ENCODE measurements around the gene MEI1. TPM values are rescaled to one million over a fixed set of nuclear protein-coding genes. Genes with fewer than 3 reads are reported as not detected.

The MEI1 gene
- total and polyA plus RNA-seq, 8 donors: 0.15 to 2.3 (median 0.35) TPM; not detected in 1

- 81 to 90% methylated on average over 6 of the region's 6 CpGs for WGBS, 2 donors
Measured at GRCh38 chr22:41827671-41828070, 128.4 kb downstream of the MEI1 start.

GRCh38 chr22:41828516-41828915 lies 129.2 kb downstream of the MEI1 start:
- TF ChIP-seq, protein P1, sequence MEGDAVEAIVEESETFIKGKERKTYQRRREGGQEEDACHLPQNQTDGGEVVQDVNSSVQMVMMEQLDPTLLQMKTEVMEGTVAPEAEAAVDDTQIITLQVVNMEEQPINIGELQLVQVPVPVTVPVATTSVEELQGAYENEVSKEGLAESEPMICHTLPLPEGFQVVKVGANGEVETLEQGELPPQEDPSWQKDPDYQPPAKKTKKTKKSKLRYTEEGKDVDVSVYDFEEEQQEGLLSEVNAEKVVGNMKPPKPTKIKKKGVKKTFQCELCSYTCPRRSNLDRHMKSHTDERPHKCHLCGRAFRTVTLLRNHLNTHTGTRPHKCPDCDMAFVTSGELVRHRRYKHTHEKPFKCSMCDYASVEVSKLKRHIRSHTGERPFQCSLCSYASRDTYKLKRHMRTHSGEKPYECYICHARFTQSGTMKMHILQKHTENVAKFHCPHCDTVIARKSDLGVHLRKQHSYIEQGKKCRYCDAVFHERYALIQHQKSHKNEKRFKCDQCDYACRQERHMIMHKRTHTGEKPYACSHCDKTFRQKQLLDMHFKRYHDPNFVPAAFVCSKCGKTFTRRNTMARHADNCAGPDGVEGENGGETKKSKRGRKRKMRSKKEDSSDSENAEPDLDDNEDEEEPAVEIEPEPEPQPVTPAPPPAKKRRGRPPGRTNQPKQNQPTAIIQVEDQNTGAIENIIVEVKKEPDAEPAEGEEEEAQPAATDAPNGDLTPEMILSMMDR (IDR thresholded peaks at IDR 0.05): no peak
- Histone ChIP-seq H3K27me3 (no peaks in the 10 kb centered on the region), H3K36me3 (no peaks in the 10 kb centered on the region), H3K4me1 (peaks cover 7 to 13% (median 9%) of the 10 kb centered on the region in 3 donors), H3K4me3 (no peak overlapping the region), H3K9me3 (no peaks in the 10 kb centered on the region), H3K27ac (peak overlapping the region in 1 of 4 donors; percentile 57)
- ATAC-seq: no peak
- WGBS, 2 donors: 62 to 70% methylated on average over 4 of the region's 4 CpGs
- intact Hi-C loops (cut with DNase I): loop anchor here in 2 of 3 donors (5.0 to 10.0 kb wide), 2 partner anchors 114 to 116 kb away; partner anchors contain the start of gene CENPM (in 1 of the 2)
- DNase-seq: peak in 1 of 6 donors; percentile 31
- no peak for FAIRE-seq

More at GRCh38 chr22:41827671-41828070, 128.4 kb downstream of the MEI1 start:
- Histone ChIP-seq H3K9me3 (no peaks in the 10 kb centered on the region), H3K4me1 (peaks cover 7 to 13% (median 9%) of the 10 kb centered on the region in 3 donors), H3K4me3 (no peak overlapping the region), H3K27ac (peak overlapping the region in 1 of 4 donors; percentile 57), H3K36me3 (no peaks in the 10 kb centered on the region), H3K27me3 (no peaks in the 10 kb centered on the region)
- DNase-seq (no peak), FAIRE-seq (no peak), ATAC-seq (no peak)
- intact Hi-C loops (cut with DNase I): loop anchor here in 2 of 3 donors (5.0 to 10.0 kb wide), 2 partner anchors 115 to 117 kb away; partner anchors contain the start of gene CENPM (in 1 of the 2)
- TF ChIP-seq, protein P1 (IDR thresholded peaks at IDR 0.05): no peak

- 96 to 98% methylated on average over 3 of the region's 3 CpGs for WGBS, 2 donors
- Histone ChIP-seq H3K27ac (no peak overlapping the region), H3K9me3 (no peaks in the 10 kb centered on the region), H3K36me3 (no peaks in the 10 kb centered on the region), H3K4me1 (peaks cover 10 to 16% (median 13%) of the 10 kb centered on the region in 3 donors), H3K27me3 (no peaks in the 10 kb centered on the region), H3K4me3 (no peak overlapping the region)
- DNase-seq (no peak), FAIRE-seq (no peak), ATAC-seq (no peak)
- intact Hi-C loops (cut with DNase I): no loop called here
- TF ChIP-seq, protein P1 (IDR thresholded peaks at IDR 0.05): no peak
Measured at GRCh38 chr22:41830174-41830573, 130.9 kb downstream of the MEI1 start.

DNA sequence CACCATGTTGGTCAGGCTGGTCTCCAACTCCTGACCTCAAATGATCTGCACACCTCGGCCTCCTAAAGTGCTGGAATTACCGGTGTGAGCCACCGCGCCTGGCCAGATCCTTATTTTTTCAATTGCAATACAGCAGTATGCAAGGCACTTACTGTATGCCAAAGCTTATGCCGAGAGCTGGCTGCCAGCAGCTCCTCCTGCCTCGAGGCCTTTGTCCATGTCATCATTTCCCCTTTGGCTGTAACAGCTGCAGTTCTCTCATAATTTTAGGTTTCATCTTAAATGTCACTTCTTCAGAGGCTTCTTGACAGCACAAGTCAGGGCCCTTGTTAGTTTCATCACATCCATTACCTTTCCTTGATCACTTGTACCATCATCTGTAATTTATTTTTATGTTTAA lies 132.1 kb downstream of the MEI1 start:
- TF ChIP-seq, protein P1 (IDR thresholded peaks at IDR 0.05): no peak
- DNase-seq (no peak), FAIRE-seq (no peak), ATAC-seq (no peak)
- no peaks in the 10 kb centered on the region for H3K9me3 ChIP-seq
- H3K36me3 ChIP-seq: no peaks in the 10 kb centered on the region
- no peaks in the 10 kb centered on the region for H3K27me3 ChIP-seq
- peaks cover 8 to 9% (median 8%) of the 10 kb centered on the region in 3 donors for H3K4me1 ChIP-seq
- H3K4me3 ChIP-seq: no peak overlapping the region
- peak overlapping the region in 1 of 4 donors; percentile 96 for H3K27ac ChIP-seq
- WGBS, 2 donors: 74 to 78% methylated on average over 6 of the region's 6 CpGs
- intact Hi-C loops (cut with DNase I): no loop called here

DNA sequence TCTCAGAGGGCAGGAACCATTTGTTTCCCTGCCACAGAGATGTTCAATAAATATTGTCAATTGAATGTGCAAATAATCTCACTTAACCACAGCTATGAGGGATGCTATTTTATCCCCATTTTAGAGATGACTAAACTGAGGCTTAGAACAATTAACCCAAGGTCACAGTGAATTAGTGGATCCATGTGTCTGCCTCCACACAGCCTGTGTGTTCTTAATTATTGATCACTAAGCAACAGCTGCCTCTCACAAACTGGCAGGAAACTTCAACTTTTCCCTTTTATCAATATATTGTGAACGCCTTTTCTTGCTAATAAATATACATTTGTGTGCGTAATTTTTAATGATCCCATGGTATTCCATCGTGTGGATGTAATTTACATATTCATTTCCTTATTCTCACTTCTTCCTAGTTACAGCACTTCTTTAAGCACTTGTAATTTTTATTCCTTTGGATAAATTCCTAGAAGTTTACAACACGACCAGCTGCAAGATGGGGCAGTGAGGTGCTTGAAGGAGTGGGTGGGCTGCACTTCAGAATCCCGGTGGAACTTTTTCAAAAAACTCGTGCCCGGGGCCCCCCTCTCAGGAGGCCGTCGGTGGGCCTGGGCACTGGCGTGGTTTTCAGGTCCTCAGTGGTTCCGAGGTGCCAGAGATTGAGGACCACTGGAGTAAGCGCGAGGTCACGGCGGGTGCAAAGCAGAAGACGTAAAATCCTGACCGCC lies 132.7 kb downstream of the MEI1 start:
- DNase-seq (no peak), ATAC-seq (no peak), FAIRE-seq (no peak)
- peaks cover 2 to 6% (median 6%) of the 10 kb centered on the region in 3 donors for H3K4me1 ChIP-seq
- H3K4me3 ChIP-seq: peak overlapping the region; percentile 22 to 97 (median 86)
- H3K27ac ChIP-seq: peak overlapping the region; percentile 86 to 97 (median 94)
- WGBS, 2 donors: 7% methylated on average over 16 to 17 of the region's 17 CpGs
- TF ChIP-seq, protein P1 (IDR thresholded peaks at IDR 0.05): no peak
- intact Hi-C loops (cut with DNase I): no loop called here
- H3K9me3 ChIP-seq: no peaks in the 10 kb centered on the region
- H3K36me3 ChIP-seq: no peaks in the 10 kb centered on the region
- no peaks in the 10 kb centered on the region for H3K27me3 ChIP-seq

Measured in pancreas (tissue), 10 donors.